AML-193 (cell line): Measurements from ENCODE around the gene HEATR5B.
A peak's percentile ranks its signal among the peaks of the same experiment; 100 is the strongest.
"Not testable (repeated sequence)": the region's sequence is repeated elsewhere in the genome, so short reads cannot be mapped to it uniquely, and the experiment has no call there.

ENCODE experiments used
- DNase-seq, 2 experiments: peaks; one replicate each; lab custom pipeline; 2025; lab: John Stamatoyannopoulos, UW

The HEATR5B gene

DNA sequence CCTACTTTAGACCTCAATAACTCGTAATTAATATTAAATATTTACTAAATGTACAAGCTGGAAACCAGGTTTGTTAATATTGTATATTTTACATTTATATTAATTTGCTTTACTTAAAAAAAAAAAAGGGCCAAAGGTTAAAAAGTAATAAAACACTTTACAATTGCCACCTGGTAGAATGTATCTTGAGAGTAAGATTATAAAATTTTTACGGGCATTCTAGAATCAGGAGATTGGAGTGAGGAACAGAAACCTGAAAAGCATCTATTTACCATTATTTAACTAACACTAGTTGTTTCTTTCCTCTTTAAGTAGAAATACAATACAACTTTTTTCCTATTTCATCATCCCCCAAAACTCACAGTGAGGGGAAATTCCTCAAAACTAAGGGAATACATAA lies 102.3 kb downstream of the HEATR5B start:
- no peak for DNase-seq

DNA sequence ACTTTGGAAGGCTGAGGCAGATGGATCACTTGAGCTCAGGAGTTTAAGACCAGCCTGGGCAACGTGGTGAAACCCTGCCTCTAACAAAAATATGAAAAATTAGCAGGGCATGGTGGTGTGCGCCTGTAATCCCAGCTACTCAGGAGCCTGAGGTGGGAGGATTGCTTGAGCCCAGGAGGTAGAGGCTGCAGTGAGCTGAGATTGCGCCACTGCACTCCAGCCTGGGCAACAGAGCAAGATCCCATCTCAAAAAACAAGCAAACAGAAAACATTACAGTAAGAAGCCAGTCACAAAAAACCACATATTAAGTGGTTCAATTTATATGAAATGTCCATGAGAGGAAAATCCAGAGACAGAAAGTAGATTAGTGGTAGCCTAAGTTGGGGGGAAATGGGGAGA lies 105.2 kb downstream of the HEATR5B start:
- DNase-seq = not testable (repeated sequence)

DNA sequence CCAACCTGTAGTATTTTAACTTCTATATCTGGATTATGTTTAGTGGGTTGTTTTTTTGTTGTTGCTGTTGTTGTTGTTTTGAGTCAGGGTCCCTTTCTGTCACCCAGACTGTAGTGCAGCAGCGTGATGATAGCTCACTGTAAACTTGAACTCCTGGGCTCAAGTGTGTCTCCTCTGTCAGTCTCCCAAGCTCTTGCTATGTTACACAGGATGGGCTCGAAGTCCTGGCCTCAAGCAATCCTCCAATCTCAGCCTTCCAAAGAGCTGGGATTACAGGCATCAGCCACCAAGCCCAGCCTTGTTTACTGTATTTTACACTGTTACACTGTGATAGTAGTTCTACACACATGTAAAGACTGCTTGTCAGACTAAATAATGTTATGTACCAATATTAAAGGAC lies 108.1 kb downstream of the HEATR5B start:
- DNase-seq = no peak

DNA sequence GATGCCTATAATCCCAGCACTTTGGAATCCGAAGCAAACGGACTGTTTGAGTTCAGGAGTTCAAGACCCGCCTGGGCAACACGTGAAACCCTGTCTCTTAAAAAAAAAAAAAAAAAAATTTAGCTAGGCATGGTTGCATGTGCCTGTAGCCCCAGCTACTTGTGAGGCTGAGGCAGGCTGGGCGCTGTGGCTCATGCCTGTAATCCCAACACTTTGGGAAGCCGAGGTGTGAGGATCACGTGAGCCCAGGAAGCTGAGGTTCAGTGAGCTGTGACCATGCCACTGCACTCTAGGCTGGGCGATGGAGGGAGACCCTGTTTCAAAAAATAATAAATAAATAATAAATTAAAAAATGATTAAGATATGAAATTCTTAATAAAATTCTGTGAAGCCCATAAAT lies 108.9 kb downstream of the HEATR5B start:
- DNase-seq = no peak

DNA sequence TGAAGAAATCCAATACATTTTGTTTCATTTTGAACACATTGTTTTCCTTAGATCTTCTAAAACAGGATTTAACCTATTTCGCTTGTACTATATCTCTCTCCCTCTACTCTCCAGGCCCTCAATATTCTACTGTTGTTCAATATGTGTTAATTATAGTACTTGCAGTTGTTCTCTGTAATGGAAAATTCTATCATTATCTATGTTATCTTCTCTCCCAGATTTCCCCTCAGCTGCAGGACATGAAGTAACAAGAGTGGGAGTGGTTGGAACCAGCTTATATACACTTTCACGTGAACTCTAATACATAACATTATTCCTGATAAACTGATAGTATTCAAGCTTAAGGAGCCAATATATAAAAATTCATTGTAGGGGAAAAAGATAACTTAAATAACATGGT lies 110.9 kb downstream of the HEATR5B start:
- no peak for DNase-seq

DNA sequence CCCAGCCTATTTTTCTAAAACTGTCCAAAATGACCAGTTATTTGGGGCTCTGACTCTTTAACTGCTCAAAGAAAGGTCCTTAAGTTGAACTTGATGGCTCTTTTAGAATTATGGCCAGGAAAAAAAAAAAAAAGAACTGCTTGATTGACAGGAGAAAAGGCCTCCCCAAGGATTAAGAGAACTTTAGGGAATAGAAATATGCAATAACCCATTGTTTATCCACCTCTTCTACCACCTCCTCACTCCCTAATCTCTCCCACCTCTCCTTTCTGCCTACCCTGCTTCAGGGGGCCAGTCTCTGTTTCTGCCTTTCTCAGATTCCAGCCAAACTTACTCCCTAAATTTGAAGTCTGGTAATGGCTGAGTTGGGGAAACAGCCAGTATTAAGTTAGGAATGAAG lies 112.2 kb downstream of the HEATR5B start:
- no peak for DNase-seq

DNA sequence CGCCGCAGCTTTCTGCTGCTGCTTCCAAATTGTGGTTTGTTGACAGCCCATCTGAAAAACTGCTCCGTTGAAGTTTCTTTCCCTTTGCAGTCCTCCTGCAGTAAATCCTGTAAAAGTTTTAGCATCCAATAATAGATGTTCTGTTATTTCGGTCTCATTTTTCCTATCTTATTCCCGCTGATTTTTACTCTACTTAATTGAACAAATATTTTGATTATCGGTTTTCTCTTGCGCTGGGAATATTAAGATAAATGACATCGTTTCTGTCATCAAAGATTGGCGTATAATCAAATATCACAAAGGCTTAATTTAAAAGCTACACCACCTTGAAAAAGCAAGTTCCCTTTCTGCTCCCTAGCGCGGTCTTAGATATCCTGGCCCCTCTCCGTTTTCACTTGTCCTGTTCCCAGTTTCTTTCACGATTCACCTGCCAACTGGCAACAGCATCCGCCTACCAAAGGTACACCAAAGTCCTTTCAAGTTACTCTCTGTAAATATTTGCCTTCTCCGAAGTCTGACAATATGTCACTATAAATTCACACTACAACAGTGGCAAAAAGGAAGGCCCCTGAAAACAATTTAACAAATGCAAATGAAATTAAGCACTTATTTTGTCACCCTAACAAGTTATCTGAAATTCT lies 116.8 kb downstream of the HEATR5B start:
- no peak for DNase-seq

DNA sequence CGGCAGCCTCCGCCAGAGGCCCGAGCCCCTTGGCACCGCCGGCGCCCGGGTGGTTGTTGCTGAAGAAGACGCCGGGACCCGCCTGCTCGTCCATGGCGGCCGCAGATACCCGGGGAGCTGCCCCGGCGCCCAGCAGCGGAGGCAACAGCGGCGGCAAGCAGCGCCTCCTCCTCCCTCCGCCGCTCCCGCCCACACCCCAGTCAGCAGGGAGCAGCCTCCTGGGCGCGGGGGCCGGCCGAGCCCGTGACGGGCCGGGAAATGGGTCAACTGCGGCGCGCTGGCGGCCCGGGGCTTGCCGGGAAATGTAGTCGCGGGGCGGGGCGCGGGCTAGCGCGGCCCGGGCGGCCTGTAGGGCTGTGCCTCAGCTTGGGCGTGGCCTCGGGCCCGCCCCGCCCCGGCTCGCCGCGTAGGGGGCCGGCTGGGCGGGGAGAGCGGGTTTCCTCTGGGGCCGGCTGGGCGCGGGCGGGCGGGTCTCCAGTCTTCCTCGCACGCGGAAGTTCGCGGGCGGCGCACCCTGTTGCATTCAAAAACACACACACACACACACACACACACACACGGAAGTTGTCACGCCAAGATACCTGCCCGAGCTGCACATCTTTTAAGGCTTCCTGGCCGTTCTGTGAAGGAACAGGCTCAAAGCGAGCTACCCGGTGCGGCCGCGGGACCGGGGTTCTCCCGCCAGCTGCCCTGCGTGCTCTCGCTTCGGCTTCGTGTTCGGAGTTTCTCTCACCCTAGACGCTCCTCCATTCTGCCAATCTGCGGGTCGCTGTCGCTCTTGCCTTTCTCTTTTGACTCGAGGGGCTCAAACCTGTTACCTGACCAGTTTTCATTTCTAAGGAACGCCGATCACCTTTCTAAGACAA lies 117.6 kb downstream of the HEATR5B start, which contains the start of gene STRN:
TSS of gene STRN (minus strand) at position 167 of the 866 bp plus-strand sequence. CDS start at position 94, 73 bp downstream.
- DNase-seq = peak; percentile 89 to 92

DNA sequence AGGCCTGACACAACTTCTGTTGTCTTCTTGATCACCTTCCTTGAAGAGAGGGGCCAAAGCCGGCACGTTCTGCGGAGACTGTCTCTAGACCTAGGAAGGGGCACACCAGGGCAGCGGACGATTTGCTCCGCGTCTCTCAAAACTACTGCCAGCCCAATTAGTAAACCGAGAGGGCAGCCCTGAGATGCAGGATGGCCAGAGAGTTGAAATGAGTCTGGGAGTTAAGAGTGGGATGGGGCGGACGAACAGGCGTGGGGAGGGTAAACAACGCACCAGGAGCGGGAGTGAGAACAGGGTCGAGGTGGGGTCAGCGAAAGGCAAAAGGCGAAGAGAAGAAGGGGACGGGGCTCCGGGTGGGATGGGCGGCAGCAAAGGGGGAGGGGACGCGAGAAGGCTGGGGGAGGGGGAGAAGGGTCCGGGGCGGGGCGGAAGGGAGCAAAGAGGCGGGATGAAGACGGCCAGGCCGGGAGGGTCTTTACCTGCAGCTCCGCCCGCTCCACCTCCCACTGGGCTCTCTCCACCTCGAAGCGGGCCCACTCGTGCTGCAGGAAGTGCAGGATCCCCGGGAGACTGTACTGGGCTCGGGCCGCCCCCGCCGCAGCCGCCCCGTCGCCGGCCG lies 118.3 kb downstream of the HEATR5B start:
- DNase-seq = no peak

DNA sequence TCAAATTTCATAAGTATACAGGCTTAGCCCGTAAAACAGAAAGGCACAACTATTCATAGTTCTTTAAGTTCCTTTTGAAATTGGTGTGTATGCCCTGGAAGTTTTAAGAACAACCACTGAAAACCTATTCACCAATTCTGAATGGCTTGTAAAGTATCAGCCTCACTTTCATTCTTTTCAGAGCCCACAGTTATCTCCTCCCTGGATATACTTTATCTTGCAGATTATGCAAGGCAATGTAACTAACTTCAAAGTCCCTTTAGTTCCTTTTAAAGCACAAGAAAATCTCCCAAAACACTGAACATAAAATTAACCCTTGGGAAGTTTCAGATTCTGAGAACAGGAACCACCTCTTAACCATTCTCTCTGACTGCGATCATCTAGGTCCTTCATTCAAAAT lies 119.0 kb downstream of the HEATR5B start:
- no peak for DNase-seq

DNA sequence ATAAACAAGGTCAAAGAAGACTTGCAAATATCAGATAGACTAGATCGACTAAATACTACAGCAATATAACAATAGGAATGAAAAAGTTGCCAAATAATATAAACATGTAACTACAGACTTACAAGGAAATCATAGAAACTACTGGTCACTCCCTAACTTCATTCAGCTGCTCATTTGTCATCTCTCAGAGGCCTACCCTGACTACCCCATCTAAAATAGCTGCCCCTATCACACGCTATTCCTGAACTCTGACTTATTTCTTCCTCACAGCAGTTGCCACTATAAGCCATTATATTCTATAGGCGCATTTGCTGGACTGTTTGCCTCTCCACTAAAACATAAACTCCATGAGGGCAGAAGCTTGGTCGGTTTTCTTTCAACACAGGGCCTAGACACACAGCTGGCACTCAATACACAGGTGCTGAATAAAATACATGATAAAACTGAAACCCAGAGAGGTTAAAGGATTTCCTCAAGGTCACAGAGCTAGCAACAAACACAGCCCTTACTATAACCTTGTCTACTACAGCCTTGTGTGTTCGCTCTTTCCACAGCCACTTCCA lies 119.6 kb downstream of the HEATR5B start:
- peak in 1 of 2 experiments; percentile 14 for DNase-seq

DNA sequence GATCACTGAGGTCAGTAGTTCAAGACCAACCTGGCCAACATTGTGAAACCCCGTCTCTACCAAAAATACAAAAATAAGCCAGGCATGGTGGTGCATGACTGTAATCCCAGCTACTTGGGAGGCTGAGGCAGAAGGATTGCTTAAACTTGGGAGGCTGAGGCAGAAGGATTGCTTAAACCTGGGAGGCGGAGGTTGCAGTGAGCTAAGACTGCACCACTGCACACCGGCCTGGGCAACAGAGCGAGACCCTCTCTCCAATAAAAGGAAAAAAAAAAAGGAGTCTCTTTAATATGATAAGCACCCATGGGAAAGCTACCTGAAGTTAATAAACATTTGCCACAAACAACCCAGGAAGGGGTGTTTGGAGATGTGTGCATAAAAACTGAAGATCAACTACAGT lies 120.4 kb downstream of the HEATR5B start:
- no peak for DNase-seq

DNA sequence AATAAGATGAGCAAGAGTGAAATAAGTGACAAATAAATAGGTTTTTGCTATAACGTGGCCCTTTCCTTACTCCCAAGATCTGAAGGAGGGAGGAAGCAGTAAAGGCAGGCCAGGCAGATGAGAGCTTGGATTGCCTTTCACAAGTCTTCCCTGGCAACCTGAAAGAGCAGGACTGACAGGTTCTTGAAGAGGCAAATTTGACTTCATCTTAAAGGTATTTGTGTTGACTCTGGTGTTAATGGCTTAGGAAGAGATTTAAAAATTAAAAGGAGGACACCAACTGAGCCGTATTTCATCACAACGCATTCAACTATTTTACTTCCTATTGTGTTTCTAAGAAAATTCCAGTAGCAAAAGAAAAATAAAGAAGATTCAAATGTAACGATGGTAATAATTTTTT lies 121.1 kb downstream of the HEATR5B start:
- no peak for DNase-seq

DNA sequence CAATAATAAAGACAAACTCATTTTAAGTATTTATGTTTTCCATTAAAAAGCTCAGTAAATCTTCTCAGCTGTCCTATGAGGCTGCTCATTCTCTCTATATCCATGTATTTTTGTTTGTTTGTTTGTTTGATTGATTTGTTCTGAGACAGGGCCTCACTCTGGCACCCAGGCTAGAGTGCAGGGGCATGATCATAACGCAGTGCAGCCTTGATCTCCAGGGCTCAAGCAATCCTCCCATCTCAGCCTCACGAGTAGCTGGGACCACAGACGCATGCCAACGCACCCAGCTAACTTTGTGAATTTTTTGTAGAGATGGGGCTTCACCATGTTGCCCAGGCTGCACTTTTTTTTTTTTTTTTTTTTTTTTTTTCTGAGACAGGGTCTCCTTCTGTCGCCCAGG lies 123.4 kb downstream of the HEATR5B start:
- DNase-seq = no peak

DNA sequence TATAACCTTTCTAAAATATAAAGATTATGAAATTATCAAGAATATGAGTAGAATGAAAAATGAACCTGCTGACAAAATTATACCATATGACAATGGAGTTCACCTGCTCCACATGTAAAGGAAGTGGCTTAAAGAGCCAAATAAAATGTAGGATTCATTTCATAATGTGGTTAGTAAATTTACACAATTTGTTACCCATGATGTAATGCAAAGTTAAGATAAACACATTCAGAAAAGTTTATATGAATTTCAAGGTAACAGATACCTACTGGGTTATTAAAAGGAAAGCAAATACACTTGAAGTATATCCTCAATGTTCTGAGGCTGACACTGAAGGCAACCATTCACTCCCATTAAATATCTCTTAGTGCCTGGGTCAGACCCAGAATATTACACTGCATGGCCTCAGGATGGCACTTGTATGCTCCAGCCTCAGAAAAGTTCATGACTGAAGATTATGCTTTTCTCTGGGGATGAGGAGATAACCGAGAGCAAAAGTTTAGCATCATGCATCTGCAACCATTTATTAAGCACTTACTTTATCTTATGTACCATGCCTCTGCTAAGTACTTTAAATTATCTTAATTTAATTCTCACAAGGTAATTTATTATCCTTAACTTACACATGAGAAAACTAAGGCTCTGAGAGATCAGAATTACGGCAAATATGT lies 124.0 kb downstream of the HEATR5B start:
- no peak for DNase-seq

DNA sequence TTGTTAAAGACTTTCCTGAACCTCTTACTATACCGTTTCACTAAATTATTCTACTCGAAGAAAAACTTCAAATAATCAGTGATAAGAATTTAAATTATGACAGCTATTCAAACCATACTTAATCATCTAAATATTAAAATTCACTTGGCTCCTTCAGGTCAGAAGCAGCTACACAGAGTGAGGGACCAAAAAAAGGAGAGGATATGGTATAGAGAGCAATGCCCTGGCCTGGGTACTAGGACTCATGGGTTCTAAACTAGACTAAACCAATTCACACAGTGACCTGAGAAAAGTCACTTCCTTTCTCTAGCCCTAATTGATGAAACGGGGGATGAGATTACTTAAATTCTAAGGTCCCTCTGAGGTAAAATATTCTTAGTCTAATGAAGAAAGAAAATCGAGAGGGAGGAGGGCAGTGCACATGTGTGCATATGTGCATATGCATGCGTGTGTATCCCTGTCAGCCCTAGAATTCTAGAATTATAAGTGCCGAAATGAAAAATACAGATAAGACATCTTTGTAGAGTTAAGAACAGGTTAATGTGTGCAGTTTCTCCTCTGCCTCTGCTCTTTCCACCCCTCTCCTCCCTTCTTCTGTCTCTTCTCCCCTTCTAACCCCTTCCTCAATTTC lies 129.1 kb downstream of the HEATR5B start:
- DNase-seq = no peak

DNA sequence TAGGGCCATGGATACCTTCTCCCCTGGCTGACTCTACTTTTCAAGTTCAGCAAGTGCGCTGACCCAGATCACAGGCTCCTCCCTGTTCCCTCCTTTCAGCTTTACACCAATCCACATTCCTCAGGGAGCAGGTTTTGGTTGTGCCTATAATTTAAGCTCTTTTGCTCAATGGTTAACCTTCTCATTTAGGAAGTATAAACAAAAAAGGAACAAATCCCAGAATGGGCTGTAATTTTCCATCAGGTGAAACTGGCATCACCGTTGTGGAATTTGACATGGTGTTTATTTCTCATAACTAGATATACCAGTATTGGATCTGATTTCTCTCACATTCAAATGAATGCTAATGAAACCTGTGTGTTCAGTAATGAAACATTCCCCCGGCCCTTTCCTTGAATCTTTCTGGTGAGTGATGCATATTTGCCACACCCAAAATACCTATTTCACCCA lies 131.4 kb downstream of the HEATR5B start:
- DNase-seq = no peak

DNA sequence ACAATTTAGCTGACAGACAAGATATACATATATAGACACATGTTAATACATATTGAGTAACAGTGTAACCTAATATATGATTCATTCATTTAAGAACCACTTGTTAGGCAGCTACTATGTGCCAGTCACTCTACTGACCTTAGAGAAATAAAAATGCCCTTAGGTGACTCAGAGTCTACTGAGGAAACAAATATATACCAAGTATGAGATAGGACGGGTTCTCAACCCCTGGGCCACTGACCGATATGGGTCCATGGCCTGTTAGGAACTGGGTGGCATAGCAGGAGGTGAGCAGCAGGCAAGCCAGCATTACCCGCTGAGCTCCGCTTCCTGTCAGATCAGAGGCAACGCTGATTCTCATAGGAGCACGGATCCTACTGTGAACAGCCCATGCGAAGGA lies 132.6 kb downstream of the HEATR5B start:
- DNase-seq = no peak

DNA sequence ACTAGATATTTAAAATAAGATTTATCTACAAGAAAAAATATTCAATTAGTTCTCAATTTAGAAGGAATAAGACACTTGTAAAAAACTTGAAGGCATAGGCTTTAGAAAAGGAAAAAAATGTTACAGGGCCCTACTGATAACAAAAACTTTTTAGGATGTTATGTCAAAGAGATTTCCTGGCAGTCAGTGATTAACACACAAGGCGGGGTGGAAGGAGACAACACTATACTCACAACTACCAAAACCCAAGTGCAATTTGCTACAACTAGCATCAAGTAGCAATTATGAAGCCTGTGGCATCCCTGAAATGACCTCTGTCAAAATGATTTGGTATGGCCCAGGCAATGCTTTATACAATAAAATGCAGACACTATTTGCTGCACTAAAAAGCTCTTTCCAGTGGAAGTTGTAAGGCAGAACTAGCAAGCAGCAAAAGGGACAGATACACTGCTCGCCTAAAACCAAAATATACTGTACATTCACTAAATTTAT lies 133.1 kb downstream of the HEATR5B start:
- no peak for DNase-seq

DNA sequence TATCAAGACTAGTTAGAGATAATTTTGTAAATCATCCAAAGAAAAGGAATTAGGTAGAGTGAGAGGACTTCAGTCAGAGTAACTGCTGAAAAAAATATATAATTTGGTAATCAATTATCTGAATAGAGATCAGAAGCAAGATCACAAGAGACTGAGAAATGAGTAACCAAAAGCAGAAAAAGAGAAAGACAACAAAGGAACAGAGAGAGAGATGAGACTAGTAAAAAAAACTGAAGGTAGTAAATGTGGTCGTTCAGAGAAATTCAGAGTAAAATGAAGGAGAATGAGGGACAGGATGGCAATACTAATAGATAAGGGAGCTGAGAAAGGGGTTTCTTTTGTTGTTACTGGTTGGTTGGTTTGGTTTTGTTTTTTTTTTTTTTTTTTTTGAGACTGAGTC lies 134.3 kb downstream of the HEATR5B start:
- no peak for DNase-seq

DNA sequence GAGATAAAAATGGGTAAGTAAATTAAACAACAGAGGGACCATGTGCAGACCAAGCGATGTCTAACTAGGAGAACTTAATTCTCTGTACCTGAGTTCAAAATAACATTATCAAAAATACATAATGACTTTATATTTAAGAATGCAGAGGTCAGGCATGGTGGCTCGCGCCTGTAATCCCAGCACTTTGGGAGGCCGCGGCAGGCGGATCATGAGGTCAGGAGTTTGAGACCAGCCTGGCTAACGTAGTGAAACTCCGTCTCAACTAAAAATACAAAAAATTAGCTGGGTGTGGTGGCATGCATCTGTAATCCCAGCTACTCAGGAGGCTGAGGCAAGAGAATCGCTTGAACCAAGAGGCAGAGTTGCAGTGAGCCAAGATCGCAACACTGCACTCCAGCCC lies 138.9 kb downstream of the HEATR5B start:
- DNase-seq = not testable (repeated sequence)
